GM10248 (cell line): Measurements from ENCODE around the gene SMIM12.

Experiments
- CTCF ChIA-PET: fragments of 300-600 bp; sonication (Branson Sonifier 250); formaldehyde crosslinking; extraction: SDS; loops from one replicate; lab custom pipeline; 2021; ENCODE audit warnings: antibody characterized with exemption; lab: Yijun Ruan, JAX
- POLR2A ChIA-PET: fragments of 350-650 bp; sonication (Branson Sonifier 250); formaldehyde crosslinking; extraction: SDS; loops from one replicate; lab custom pipeline; 2020; ENCODE audit warnings: antibody characterized with exemption; lab: Yijun Ruan, JAX
- DNase-seq: peaks from one replicate; pipeline ENCODE4 v3.0.0; 2012; ENCODE audit errors: extremely low spot score
- CTCF ChIP-seq: IDR thresholded peaks from 2 replicates; pipeline ENCODE4 v1.5.1; 2012; ENCODE audit warnings: mild to moderate bottlenecking, low read depth; ENCODE audit errors: extremely low read depth, missing control alignments, control extremely low read depth

Gene SMIM12

GRCh38 chr1:34842952-34843371 is 16.6 kb downstream of the SMIM12 start:
- no peak for TF ChIP-seq CTCF
- POLR2A ChIA-PET = no interaction called here
- no peak for DNase-seq
- CTCF ChIA-PET = interaction anchor here (0.6 to 6.1 kb wide), 5 partner anchors 10 to 90 kb away, joined by 3 to 44 read pairs (median 3); partner anchors contain the start of gene SMIM12

GRCh38 chr1:34842073-34842472 is 17.5 kb downstream of the SMIM12 start:
- ChIA-PET POLR2A (no interaction called here), CTCF (interaction anchor here (0.7 to 6.1 kb wide), 4 partner anchors 11 to 55 kb away, joined by 3 to 44 read pairs (median 3); partner anchors contain the start of gene SMIM12)
- TF ChIP-seq CTCF = no peak
- no peak for DNase-seq

- no peak for DNase-seq
- CTCF ChIA-PET = interaction anchor here (1.0 to 6.1 kb wide), 2 partner anchors 12 to 54 kb away, joined by 3 to 44 read pairs; no protein-coding TSS in a partner anchor
- POLR2A ChIA-PET = no interaction called here
- TF ChIP-seq CTCF = no peak
These were observed 19.1 kb downstream of the SMIM12 start for GRCh38 chr1:34840426-34840825.

GRCh38 chr1:34839526-34840305 is 19.8 kb downstream of the SMIM12 start:
- TF ChIP-seq CTCF = no peak
- POLR2A ChIA-PET = no interaction called here
- DNase-seq = no peak
- CTCF ChIA-PET = interaction anchor here (1.0 to 6.1 kb wide), 2 partner anchors 13 to 54 kb away, joined by 3 to 44 read pairs; no protein-coding TSS in a partner anchor

- ChIA-PET CTCF (interaction anchor here (0.7 kb wide), 1 partner anchor 19 kb away, joined by 3 read pairs; no protein-coding TSS in a partner anchor), POLR2A (interaction anchor here (0.6 kb wide), 1 partner anchor 1088 kb away, joined by 5 read pairs; no protein-coding TSS in a partner anchor)
- no peak for DNase-seq
- no peak for TF ChIP-seq CTCF
These were observed 25.8 kb downstream of the SMIM12 start for GRCh38 chr1:34833711-34834110.

- ChIA-PET CTCF (interaction anchor here (1.6 kb wide), 1 partner anchor 21 kb away, joined by 6 read pairs; no protein-coding TSS in a partner anchor), POLR2A (no interaction called here)
- TF ChIP-seq CTCF = no peak
- no peak for DNase-seq
These were observed 27.8 kb downstream of the SMIM12 start for GRCh38 chr1:34831721-34832246.
